HG03442 (cell line): Measurements from ENCODE around the gene EZR.
"Not testable (repeated sequence)": the region's sequence is repeated elsewhere in the genome, so short reads cannot be mapped to it uniquely, and the experiment has no call there.

Experiments used
- ATAC-seq: cut with Tn5 transposase; IDR thresholded peaks from one replicate; pipeline ENCODE4 v1.9.1; 2021; ENCODE audit warnings: mild to moderate bottlenecking, moderate library complexity; ENCODE audit not compliant: unreplicated experiment

EZR gene

DNA sequence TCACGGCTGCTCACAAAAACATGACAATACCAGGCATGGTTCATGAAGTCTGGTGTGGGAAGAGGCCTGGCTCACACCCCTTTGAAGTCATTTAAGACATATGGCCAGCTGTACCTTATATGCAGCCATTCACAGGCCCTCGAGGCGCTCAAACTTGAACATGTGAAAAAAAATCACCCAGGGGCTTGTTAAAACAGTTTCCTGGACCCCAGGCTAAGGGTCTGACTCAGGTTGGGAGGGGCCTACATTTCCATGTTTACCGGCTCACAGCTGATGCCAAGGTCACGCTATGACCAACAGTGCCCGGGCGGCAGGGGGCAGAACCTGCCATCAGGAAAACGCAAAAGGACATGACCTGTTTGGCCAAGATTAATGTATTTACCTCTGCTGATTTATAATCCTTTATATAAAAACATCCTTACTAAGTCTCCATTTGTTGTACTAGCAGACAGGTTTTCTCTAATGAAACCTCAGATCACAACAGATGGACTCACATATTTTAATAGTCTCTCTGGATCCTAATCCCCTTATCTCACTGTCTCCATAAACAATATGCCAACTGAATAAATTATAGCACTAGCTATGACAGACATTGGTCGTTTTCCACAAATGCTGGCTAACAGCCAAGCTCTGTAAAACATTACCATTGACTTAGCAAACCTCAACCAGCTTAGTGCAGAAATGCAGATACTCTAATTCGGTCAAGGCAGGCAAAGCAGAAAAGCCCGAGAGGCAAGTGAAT lies 19.9 kb downstream of the EZR start:
- no peak for ATAC-seq

DNA sequence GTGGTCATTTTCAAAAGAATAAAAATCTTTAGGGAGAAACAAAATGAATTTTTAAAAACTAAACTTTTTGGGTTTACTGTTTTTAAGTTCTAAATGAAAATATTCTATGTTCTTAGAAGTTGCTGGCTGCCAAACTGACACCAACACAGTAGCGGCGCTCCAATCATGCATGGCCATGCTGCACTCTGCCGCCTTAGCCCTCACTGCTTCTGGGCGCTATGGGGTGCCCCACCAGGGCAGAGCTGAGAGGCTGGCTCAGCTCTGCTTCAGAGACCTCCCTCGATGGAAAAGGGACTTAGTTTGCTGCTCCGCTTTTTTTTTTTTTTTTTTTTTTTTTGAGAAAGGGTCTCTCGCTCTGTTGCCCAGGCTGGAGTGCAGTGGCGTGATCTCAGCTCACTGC lies 20.9 kb downstream of the EZR start:
- ATAC-seq = no peak

DNA sequence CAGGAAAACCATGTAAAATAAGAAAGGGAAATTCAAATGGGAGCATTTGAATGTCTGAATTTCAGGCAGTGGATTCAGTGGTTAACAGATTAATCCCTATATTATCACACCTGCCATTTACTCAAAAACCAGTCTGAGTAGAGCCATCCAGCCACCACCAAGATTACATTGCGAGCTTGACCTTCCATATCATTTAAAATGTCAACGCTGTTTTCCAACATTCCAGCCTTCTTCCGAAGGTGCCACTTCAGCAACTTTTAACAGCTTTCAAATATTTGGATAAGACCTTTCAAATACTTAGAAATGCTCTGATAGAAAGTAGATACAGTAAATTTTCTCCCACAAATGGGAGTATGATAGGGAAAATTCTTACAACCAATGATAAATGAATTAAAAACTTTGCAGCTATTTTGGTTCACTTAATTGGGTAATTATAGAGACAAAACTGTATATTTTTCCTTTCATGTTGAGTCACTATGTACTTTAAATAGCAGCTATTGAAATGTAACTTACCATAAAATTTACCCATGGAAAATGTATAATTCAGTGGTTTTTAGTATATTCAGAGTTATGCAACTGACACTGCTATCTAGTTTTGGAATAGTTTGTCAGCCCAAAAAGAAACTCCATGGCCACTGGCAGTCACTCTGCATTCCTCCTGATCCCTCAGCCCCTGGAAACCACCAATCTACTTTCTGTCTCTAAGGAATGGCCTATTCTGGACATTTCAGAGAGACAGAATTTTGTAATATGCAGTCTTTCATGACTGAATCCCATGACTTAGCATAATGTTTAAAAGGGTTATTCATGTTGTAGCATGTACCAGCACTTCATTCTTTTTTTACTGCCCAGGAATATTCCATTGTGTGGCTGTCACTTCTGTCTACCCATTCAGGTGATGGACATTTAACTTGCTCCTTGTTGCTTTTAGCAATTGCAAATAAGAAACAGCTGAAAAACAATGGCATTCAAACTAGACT lies 21.5 kb downstream of the EZR start:
- ATAC-seq = no peak

DNA sequence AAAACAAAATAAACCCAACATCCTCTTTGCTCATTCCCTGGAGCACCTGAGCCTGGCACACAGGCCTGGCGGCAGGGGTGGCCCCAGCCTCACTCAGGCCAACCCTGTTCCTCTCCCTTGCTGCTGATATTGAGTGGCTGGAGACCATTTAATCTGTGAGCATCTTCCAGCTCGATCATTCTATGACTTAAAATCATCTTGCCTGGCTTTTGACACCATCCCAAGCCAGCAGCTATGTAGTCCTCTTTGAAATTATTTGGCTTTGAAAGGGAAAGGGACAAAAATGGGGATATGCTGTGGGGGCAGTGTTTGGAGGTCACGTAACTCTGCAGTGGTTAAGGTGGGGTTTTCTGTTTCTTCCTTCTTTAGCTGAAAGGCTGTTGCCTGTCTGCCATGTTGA lies 22.8 kb downstream of the EZR start:
- no peak for ATAC-seq

DNA sequence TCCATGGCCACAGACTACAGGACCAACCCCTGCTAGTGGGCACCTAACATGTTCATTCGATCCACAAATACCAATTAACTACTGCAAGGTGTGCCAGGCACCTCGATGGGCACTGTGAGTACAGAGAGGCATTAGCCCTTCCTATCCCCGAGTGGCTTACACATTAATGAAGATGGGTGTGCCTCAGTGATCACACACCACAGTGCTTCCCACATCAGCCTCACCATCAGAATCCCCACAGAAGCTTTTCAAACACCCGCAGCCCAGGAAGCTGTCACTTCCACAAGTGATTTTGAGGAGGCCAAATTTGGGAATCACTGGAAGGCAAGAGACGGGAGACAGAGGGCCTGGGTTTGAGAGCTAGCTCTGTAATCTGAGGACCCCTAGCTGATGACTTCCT lies 23.7 kb downstream of the EZR start:
- no peak for ATAC-seq

DNA sequence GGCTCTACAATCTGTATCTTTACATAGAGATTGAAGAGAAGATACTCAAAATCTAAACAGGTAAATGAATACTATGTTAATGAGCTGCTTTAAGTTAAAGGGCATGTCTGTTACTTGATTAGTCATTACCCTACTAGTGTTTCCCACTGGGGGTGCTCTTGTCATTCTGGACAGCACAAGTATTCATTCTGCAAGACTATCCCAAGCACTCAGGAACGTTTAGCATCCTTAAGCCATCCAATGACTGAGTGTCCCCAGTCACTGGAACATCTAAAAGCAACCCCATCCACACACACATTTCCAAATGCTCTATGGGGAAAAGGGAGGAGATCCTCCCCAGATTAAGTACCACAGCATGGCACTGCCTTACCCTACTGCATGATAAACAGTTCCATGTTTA lies 25.7 kb downstream of the EZR start:
- peak; percentile 57 for ATAC-seq

DNA sequence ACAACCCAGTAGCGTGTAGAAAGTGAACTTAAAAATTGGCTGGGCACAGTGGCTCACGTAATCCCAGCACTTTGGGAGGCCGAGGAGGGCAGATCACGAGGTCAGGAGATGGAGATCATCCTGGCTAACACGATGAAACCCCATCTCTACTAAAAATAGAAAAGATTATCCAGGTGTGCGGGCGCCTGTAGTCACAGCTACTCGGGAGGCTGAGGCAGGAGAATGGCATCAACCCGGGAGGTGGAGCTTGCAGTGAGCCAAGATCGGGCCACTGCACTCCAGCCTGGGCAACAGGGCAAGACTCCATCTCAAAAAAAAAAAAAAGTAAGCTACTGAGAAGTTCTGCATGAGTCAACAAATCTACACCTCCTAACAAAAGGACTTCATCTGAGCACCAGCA lies 26.7 kb downstream of the EZR start:
- ATAC-seq = not testable (repeated sequence)

DNA sequence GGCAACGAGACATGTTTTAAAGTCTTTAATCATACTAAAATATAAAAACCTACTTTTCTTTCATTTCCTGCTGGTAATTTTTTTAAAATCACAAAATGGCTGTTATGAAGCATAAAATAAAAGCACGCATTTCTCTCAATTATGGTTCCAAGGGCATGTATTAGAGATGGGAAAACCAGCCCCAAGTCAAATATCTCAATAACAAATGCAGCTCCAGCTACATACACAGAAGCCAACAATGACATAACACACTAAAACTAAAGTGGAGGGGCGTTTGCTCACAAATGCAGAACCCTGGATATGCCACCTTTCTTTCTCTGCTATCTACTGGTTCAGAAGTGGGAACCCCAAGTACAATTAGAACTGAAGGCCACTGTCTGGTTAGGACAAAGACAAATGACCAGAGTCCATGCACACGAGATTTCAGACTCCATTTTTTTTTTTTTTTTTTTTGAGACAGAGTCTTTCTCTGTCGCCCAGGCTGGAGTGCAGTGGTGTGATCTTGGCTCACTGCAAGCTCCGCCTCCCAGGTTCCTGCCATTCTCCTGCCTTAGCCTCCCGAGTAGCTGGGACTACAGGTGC lies 27.8 kb downstream of the EZR start:
- ATAC-seq = no peak

DNA sequence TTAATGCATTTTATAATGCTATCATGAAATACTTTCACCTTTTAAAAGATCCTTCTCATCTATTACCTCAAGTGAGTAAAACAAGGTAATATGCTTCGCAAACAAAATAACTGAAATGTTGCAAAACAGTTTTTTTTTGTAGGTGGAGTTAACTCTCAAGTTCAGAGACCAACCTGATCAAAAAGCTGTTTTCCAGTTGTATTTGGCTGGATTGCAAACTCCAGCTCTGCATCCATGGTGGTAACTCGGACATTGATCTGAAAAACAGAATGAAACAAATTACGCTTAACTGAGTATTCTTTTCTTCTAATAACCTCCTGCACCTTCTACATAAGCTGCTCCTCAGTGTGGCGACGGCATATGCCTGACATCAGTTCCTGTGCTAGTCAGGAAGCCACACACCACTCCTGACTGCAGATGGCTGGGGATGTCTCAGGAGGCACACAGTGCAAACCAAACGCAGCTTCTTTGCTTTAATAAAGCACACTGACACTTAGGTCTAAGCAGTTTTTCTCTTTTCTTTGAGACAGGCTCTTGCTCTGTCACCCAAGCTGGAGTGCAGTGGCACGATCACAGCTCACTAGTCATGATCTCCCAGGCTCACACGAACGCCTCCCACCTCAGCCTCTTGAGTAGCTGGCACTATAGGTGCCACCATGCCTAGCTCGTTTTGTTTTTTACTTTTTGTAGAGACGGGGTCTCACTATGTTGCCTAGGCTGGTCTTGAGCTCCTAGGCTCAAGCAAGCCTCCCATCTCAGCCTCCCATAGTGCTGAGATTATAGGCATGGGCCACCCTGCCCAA lies 29.9 kb downstream of the EZR start:
- no peak for ATAC-seq

DNA sequence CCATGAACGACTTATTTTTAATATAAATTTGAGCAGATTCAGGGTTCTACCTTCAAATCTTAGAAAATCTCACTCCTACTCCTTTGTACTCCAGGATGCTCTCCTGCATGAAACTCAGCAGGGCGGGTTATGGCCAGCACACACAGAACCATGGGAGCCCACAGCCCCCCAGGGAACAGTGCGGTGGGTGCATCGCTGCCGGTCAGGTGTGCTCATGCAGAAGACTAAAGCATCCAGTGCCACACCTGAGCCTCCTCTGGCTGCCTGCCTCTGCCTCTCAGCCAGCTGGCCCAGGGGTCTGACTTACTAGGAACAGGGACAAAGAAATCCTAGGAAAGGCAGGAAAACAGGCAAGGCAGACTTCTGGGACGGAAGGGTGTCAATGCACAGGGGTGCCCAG lies 31.8 kb downstream of the EZR start:
- ATAC-seq = no peak

DNA sequence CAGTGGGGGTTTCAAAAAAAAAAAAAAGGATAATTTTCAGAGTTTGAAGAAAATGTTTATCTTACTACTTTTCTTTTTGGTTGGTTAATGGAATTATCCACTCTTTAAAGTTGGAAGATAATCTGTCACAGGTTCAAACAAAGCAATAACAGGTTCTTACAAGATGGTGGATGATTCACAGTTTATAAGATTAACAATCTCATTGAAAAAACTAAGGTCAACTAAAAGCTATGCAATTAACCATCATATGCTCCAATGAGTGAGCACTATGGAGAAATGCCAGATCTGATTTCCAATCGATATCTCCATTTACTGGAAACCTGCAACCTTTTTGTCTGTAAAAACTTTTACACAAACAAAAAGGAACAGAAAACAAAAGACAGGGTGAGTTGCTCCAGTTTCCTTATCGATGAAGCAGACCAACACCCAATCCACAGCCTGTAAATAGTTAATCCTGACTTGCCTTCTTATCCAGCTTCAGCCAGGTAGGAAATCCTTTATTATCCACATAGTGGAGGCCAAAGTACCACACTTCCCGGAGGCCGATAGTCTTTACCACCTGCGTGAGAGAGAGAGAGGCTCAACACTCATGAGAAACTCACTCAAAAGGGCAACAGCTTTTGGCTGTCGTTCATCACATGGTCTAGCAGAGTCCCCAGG lies 32.4 kb downstream of the EZR start:
- ATAC-seq = no peak

DNA sequence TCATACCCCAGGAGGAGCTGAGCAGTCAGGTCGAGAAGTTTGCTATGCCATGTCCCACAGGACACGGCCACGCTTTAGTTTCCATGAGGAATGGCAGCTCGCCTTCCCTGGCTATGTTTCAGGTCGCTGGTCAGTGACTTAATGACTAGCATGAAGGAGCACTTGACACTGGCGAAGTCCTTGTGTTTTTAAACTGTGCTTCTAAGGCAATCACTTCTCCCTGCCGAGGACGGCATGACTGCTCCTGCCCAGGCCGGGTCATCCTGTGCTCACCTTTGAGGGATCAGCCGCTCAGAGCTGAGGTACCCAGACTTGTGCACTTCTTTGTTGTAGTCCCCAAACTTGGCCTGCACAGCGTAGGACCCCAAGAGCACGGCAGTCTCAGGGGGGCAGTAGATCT lies 34.1 kb downstream of the EZR start:
- ATAC-seq = no peak

DNA sequence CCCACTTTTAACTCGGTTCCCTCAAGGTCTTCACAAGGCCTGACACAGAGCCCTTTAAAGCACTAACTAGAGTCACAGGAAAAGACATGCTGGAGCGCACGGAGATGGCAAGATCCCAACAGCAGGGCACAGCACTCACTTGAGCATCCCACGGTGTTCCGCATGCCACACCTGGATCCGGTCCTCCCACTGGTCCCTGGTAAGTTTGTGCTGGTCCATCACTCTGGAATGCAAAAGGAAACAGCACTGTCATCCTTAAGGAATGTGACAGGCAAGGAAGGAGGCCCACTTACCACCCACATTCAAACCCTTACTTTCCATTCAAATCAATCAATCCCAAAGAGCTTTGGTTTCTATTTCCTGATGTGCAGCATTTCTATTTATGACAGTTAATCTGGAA lies 34.7 kb downstream of the EZR start:
- no peak for ATAC-seq

DNA sequence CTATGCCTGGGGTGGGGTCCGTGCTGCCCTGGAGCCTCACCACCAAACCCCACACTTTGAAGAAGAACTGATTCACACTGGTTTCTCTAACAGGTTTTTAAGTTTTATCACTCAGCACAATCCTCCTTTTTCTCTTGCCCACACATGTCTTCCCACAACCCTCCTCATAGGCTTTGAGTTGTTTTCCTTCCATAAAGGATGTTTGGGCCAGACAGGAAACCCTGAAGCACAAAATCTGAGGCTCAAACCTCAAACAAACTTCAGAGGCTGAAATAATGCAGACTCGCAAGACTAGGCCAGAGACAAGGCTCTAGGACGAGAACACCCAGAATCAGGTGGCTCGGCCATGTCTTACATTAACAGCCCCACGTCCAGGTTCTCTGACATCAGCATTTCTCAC lies 35.3 kb downstream of the EZR start:
- no peak for ATAC-seq

DNA sequence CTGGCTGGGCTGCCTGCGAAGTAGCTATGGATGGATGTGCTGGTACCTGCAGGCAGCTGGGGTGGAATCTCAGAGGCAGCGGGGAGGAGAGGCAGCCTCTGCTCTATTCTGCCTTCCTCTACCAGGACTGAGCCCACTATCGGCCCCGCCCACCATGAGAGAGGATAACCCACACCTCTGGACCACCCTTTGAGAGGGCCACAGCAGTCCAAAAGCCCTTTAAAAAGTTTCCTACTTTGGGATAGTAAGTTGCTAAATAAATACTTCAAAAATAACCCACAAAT lies 36.1 kb downstream of the EZR start:
- ATAC-seq = no peak

DNA sequence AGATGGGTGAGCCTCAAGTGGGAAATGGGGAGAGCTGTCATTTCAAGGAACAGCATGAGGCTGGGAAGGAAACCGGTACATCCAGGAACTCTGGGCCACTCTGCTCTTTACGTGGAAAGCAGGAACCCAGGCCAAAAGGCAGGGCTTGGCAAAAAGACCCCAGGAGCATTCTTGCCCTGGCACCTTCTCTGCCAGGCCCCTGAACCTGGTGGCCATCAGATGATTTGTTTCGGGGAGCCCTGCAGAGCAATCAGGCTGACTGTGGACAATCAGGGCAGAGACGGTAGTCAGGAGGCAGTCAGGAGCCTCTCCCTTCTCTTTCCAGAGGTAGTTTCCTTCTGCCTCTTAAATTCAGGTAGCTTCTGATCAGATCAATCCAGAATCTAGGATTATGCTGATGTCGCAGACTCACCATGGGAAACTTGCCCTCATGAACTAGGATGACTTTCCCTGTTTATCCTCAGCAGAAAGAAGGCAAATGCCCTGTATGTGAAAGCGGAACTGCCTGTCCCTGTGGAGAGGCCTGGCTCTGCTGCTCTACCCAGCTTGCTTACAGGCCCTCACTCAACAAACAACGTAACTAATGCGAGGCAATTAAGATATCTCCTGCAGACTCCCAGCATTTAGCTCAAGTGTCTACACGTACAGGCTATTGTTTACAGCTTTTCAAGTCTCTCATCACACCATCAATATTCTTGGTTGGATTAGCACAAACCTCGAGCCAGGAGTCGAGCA lies 36.6 kb downstream of the EZR start:
- ATAC-seq = no peak

DNA sequence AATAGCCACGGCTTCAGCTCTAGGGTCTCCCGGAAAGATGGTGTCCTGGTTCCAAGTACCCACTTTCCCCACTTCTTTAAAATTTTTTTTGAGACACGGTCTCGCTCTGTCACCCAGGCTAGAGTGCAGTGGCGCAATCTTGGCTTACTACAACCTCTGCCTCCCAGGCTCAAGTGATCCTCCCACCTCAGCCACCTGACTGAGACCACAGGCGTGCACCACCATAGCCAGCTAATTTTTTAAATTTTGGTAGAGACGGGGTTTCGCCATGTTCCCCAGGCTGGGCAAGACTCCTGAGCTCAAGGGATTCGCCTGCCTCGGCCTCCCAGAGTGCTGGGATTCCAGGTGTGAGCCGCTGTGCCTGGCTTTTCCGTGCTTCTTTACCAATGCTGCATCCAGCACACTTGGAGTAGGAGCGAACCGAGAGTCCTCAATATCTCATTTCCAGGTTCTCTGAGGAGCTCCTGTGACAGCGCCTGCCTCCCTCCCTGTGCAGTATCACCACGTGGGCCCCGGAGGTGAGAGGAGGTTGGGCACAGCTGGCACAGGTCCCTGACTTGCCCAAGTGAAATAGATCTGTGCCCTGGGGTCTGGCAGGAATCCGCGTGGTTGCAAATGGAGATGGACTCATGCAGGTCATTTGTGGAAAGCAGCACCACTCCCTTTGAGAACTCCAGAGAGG lies 37.3 kb downstream of the EZR start:
- no peak for ATAC-seq

DNA sequence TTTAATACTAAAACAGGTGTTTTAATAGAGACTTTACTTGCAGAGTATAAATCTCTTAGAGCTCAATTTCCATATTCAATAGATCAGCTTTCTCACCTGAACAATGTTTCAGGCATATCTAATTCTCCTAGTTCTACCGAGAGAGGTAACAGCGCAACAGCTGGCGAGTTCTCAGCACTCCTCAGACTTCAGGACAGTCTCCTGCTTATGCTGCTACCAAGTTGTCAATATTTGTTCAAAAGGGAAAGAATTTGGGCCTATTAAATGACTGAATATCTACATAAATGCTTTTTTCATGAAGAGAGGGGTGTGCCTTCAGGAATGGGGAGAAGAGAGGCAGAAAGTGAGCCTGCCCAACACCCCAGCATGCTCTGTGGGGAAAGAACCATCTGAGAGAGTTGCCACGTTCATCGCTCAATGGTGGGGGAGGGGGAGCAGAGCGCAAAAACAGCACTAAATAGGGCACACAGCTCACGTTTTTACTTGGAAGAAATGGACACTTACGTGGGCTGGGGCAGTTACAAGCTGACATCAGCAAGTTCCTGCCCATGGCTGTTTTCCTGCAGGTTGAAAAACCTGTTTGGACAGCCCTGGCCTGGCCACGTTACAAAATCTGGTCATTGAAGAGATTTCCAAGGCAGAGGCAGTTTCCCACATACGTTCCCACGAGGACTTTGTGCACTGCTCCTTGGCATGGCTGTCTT lies 38.0 kb downstream of the EZR start:
- no peak for ATAC-seq
